ENCODE results near the gene CAMK2G.

DNA sequence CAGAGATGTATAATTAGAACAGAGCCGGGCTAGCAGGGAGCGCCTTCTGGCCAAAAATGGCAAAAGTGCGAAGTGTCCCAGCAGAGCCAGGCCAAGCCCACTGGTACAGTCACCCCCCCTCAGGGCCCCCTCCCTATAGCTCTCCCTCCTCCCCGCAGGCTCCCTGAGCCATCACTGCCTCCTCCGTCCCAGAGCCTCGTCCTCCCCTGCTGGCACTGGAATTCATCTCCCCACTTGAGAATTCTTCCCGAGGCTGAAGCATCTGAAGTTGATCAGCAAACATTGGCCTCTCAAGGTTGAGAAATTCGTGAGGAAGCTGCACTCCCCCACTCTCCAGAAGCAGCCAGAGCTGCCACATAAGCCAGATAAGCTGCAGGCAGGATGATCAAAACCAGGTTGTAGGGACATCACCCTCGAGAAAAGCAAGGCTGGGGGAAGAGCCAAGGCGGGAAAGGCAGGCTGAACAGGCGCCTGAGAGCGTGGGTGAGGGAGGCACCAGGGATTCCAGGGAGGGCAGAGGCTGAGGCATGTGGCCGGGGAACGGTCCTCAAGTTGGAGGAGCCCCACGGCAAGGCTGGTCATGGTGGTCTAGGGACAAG is 23.4 kb downstream of the CAMK2G start:
- TF ChIP-seq POLR2A (IDR thresholded peaks at IDR 0.05), result no peak
- TF ChIP-seq, protein P1, sequence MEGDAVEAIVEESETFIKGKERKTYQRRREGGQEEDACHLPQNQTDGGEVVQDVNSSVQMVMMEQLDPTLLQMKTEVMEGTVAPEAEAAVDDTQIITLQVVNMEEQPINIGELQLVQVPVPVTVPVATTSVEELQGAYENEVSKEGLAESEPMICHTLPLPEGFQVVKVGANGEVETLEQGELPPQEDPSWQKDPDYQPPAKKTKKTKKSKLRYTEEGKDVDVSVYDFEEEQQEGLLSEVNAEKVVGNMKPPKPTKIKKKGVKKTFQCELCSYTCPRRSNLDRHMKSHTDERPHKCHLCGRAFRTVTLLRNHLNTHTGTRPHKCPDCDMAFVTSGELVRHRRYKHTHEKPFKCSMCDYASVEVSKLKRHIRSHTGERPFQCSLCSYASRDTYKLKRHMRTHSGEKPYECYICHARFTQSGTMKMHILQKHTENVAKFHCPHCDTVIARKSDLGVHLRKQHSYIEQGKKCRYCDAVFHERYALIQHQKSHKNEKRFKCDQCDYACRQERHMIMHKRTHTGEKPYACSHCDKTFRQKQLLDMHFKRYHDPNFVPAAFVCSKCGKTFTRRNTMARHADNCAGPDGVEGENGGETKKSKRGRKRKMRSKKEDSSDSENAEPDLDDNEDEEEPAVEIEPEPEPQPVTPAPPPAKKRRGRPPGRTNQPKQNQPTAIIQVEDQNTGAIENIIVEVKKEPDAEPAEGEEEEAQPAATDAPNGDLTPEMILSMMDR (IDR thresholded peaks at IDR 0.05), result no peak

Measured in Peyer's patch (tissue), 4 donors.